ENCODE measurements around the gene PNPLA2.

PNPLA2 gene

GRCh38 chr11:808427-809286 is 10.1 kb upstream of the PNPLA2 start:
- H3K36me3 ChIP-seq (ENCODE audit: control insufficient read depth, insufficient read depth, low read length) = peaks cover 22% of the 10 kb centered on the region
- H3K27me3 ChIP-seq (ENCODE audit: control insufficient read depth, insufficient read depth, low read length) = no peaks in the 10 kb centered on the region
- H3K4me1 ChIP-seq (ENCODE audit: control insufficient read depth, insufficient read depth, low read length) = peaks cover 21% of the 10 kb centered on the region
- H3K4me3 ChIP-seq (ENCODE audit: low read length) = peak overlapping the region; percentile 89
- H3K27ac ChIP-seq (ENCODE audit: low read depth, low read length) = peak overlapping the region; percentile 100
- H3K9ac ChIP-seq (ENCODE audit: low read length) = peak overlapping the region; percentile 93

- peak within 1 kb of the TSS; percentile 100 for H3K27ac ChIP-seq (ENCODE audit: low read depth, low read length)
- H3K36me3 ChIP-seq (ENCODE audit: control insufficient read depth, insufficient read depth, low read length) = peaks cover 23% of the 10 kb centered on the region
- peak within 1 kb of the TSS; percentile 89 for H3K4me3 ChIP-seq (ENCODE audit: low read length)
- H3K9ac ChIP-seq (ENCODE audit: low read length) = peak within 1 kb of the TSS; percentile 93
- no peaks in the 10 kb centered on the region for H3K27me3 ChIP-seq (ENCODE audit: control insufficient read depth, insufficient read depth, low read length)
- peaks cover 16% of the 10 kb centered on the region for H3K4me1 ChIP-seq (ENCODE audit: control insufficient read depth, insufficient read depth, low read length)
These were observed 9.3 kb upstream of the PNPLA2 start, which contains the start of gene RPLP2 for GRCh38 chr11:809287-810039. Gene RPLP2, plus strand, starts transcription at chr11:809967. Its CDS starts 268 bp downstream, at chr11:810235.

- peaks cover 13% of the 10 kb centered on the region for H3K4me1 ChIP-seq (ENCODE audit: control insufficient read depth, insufficient read depth, low read length)
- no peaks in the 10 kb centered on the region for H3K27me3 ChIP-seq (ENCODE audit: control insufficient read depth, insufficient read depth, low read length)
- H3K4me3 ChIP-seq (ENCODE audit: low read length) = peak overlapping the region; percentile 89
- H3K36me3 ChIP-seq (ENCODE audit: control insufficient read depth, insufficient read depth, low read length) = peaks cover 23% of the 10 kb centered on the region
- H3K27ac ChIP-seq (ENCODE audit: low read depth, low read length) = peak overlapping the region; percentile 100
- H3K9ac ChIP-seq (ENCODE audit: low read length) = peak overlapping the region; percentile 93
These were observed 8.6 kb upstream of the PNPLA2 start for GRCh38 chr11:810040-810567.

GRCh38 chr11:811446-812245 is 7.1 kb upstream of the PNPLA2 start:
- H3K36me3 ChIP-seq (ENCODE audit: control insufficient read depth, insufficient read depth, low read length) = peaks cover 23% of the 10 kb centered on the region
- peaks cover 9% of the 10 kb centered on the region for H3K4me1 ChIP-seq (ENCODE audit: control insufficient read depth, insufficient read depth, low read length)
- no peaks in the 10 kb centered on the region for H3K27me3 ChIP-seq (ENCODE audit: control insufficient read depth, insufficient read depth, low read length)
- no peak overlapping the region for H3K9ac ChIP-seq (ENCODE audit: low read length)
- no peak overlapping the region for H3K27ac ChIP-seq (ENCODE audit: low read depth, low read length)
- no peak overlapping the region for H3K4me3 ChIP-seq (ENCODE audit: low read length)

GRCh38 chr11:812390-812789 is 6.3 kb upstream of the PNPLA2 start:
- no peak overlapping the region for H3K4me3 ChIP-seq (ENCODE audit: low read length)
- no peak overlapping the region for H3K27ac ChIP-seq (ENCODE audit: low read depth, low read length)
- peaks cover 23% of the 10 kb centered on the region for H3K36me3 ChIP-seq (ENCODE audit: control insufficient read depth, insufficient read depth, low read length)
- H3K9ac ChIP-seq (ENCODE audit: low read length) = no peak overlapping the region
- H3K4me1 ChIP-seq (ENCODE audit: control insufficient read depth, insufficient read depth, low read length) = peaks cover 9% of the 10 kb centered on the region
- H3K27me3 ChIP-seq (ENCODE audit: control insufficient read depth, insufficient read depth, low read length) = no peaks in the 10 kb centered on the region

GRCh38 chr11:813072-813455 is 5.7 kb upstream of the PNPLA2 start:
- Histone ChIP-seq H3K36me3 (ENCODE audit: control insufficient read depth, insufficient read depth, low read length) (peaks cover 23% of the 10 kb centered on the region), H3K4me3 (ENCODE audit: low read length) (no peak overlapping the region), H3K27ac (ENCODE audit: low read depth, low read length) (no peak overlapping the region), H3K27me3 (ENCODE audit: control insufficient read depth, insufficient read depth, low read length) (no peaks in the 10 kb centered on the region), H3K4me1 (ENCODE audit: control insufficient read depth, insufficient read depth, low read length) (peaks cover 9% of the 10 kb centered on the region), H3K9ac (ENCODE audit: low read length) (no peak overlapping the region)

GRCh38 chr11:813456-814096 is 5.1 kb upstream of the PNPLA2 start:
- H3K36me3 ChIP-seq (ENCODE audit: control insufficient read depth, insufficient read depth, low read length) = peaks cover 23% of the 10 kb centered on the region
- no peaks in the 10 kb centered on the region for H3K27me3 ChIP-seq (ENCODE audit: control insufficient read depth, insufficient read depth, low read length)
- H3K27ac ChIP-seq (ENCODE audit: low read depth, low read length) = no peak overlapping the region
- peaks cover 9% of the 10 kb centered on the region for H3K4me1 ChIP-seq (ENCODE audit: control insufficient read depth, insufficient read depth, low read length)
- no peak overlapping the region for H3K4me3 ChIP-seq (ENCODE audit: low read length)
- H3K9ac ChIP-seq (ENCODE audit: low read length) = no peak overlapping the region

- H3K36me3 ChIP-seq (ENCODE audit: control insufficient read depth, insufficient read depth, low read length) = peaks cover 23% of the 10 kb centered on the region
- no peaks in the 10 kb centered on the region for H3K27me3 ChIP-seq (ENCODE audit: control insufficient read depth, insufficient read depth, low read length)
- H3K4me1 ChIP-seq (ENCODE audit: control insufficient read depth, insufficient read depth, low read length) = peaks cover 14% of the 10 kb centered on the region
- no peak overlapping the region for H3K27ac ChIP-seq (ENCODE audit: low read depth, low read length)
- H3K9ac ChIP-seq (ENCODE audit: low read length) = no peak overlapping the region
- H3K4me3 ChIP-seq (ENCODE audit: low read length) = no peak overlapping the region
These were observed 2.9 kb upstream of the PNPLA2 start for GRCh38 chr11:815675-816432.

GRCh38 chr11:816433-816779 is 2.3 kb upstream of the PNPLA2 start:
- H3K9ac ChIP-seq (ENCODE audit: low read length) = no peak overlapping the region
- no peak overlapping the region for H3K4me3 ChIP-seq (ENCODE audit: low read length)
- H3K4me1 ChIP-seq (ENCODE audit: control insufficient read depth, insufficient read depth, low read length) = peaks cover 16% of the 10 kb centered on the region
- H3K27me3 ChIP-seq (ENCODE audit: control insufficient read depth, insufficient read depth, low read length) = no peaks in the 10 kb centered on the region
- peaks cover 21% of the 10 kb centered on the region for H3K36me3 ChIP-seq (ENCODE audit: control insufficient read depth, insufficient read depth, low read length)
- no peak overlapping the region for H3K27ac ChIP-seq (ENCODE audit: low read depth, low read length)

GRCh38 chr11:819129-819931 is 616 bp downstream of the PNPLA2 start:
- peak overlapping the region; percentile 85 for H3K4me3 ChIP-seq (ENCODE audit: low read length)
- H3K9ac ChIP-seq (ENCODE audit: low read length) = peak overlapping the region; percentile 77
- peaks cover 18% of the 10 kb centered on the region for H3K4me1 ChIP-seq (ENCODE audit: control insufficient read depth, insufficient read depth, low read length)
- no peaks in the 10 kb centered on the region for H3K27me3 ChIP-seq (ENCODE audit: control insufficient read depth, insufficient read depth, low read length)
- H3K27ac ChIP-seq (ENCODE audit: low read depth, low read length) = peak overlapping the region; percentile 92
- H3K36me3 ChIP-seq (ENCODE audit: control insufficient read depth, insufficient read depth, low read length) = peaks cover 7% of the 10 kb centered on the region

Measured in rectal smooth muscle tissue (tissue), 1 donor.